Measurements from ENCODE around the gene KCNQ1OT1. TPM values are rescaled to one million over a fixed set of nuclear protein-coding genes. Genes with fewer than 3 reads are reported as not detected.

Gene KCNQ1OT1
- total and polyA plus RNA-seq, 8 donors: under 0.01 to 15.1 (median 2.3) TPM

GRCh38 chr11:2599561-2600189 is 100.1 kb downstream of the KCNQ1OT1 start:
- intact Hi-C loops (cut with DNase I; ENCODE audit: low total_unique reads): loop anchor here (10.0 kb wide), 1 partner anchor 55 kb away; no protein-coding TSS in a partner anchor
- 80 to 87% (median 83%) methylated on average over 8 of the region's 8 CpGs for WGBS, 5 donors

GRCh38 chr11:2595204-2595603 is 104.6 kb downstream of the KCNQ1OT1 start:
- H3K27ac ChIP-seq: no peak overlapping the region
- no peak overlapping the region for H3K4me3 ChIP-seq

More at GRCh38 chr11:2599561-2600189, 100.1 kb downstream of the KCNQ1OT1 start:
- no peak overlapping the region for H3K4me3 ChIP-seq
- no peak for TF ChIP-seq CTCF (IDR thresholded peaks at IDR 0.05)
- no peak for TF ChIP-seq EP300 (IDR thresholded peaks at IDR 0.05)
- TF ChIP-seq POLR2A (IDR thresholded peaks at IDR 0.05): no peak
- TF ChIP-seq POLR2AphosphoS5 (IDR thresholded peaks at IDR 0.05): no peak
- no peak overlapping the region for H3K27ac ChIP-seq
- peak in 1 of 2 donors; percentile 22 for DNase-seq
- H3K4me1 ChIP-seq: no peaks in the 10 kb centered on the region
- H3K36me3 ChIP-seq: peaks cover 0 to 4% (median 2%) of the 10 kb centered on the region in 4 donors
- H3K27me3 ChIP-seq: no peaks in the 10 kb centered on the region
- peaks cover 0 to 18% (median 2%) of the 10 kb centered on the region in 4 donors for H3K9me3 ChIP-seq

GRCh38 chr11:2594267-2594666 is 105.5 kb downstream of the KCNQ1OT1 start:
- WGBS, 5 donors: 90 to 100% (median 98%) methylated on average over 1 of the region's 1 CpG

More at GRCh38 chr11:2595204-2595603, 104.6 kb downstream of the KCNQ1OT1 start:
- H3K9me3 ChIP-seq: peaks cover 0 to 18% (median 2%) of the 10 kb centered on the region in 4 donors
- WGBS, 5 donors: 87 to 96% (median 94%) methylated on average over 3 of the region's 3 CpGs
- intact Hi-C loops (cut with DNase I; ENCODE audit: low total_unique reads): no loop called here
- H3K36me3 ChIP-seq: peaks cover 0 to 45% (median 35%) of the 10 kb centered on the region in 4 donors
- no peaks in the 10 kb centered on the region for H3K4me1 ChIP-seq
- no peak for DNase-seq
- TF ChIP-seq EP300 (IDR thresholded peaks at IDR 0.05): no peak
- no peak for TF ChIP-seq POLR2A (IDR thresholded peaks at IDR 0.05)
- TF ChIP-seq CTCF (IDR thresholded peaks at IDR 0.05): no peak
- TF ChIP-seq POLR2AphosphoS5 (IDR thresholded peaks at IDR 0.05): no peak
- no peaks in the 10 kb centered on the region for H3K27me3 ChIP-seq

More at GRCh38 chr11:2594267-2594666, 105.5 kb downstream of the KCNQ1OT1 start:
- intact Hi-C loops (cut with DNase I; ENCODE audit: low total_unique reads): no loop called here
- H3K27ac ChIP-seq: no peak overlapping the region
- peaks cover 0 to 18% (median 2%) of the 10 kb centered on the region in 4 donors for H3K9me3 ChIP-seq
- H3K4me3 ChIP-seq: no peak overlapping the region
- H3K36me3 ChIP-seq: peaks cover 0 to 55% (median 44%) of the 10 kb centered on the region in 4 donors
- no peak for DNase-seq
- TF ChIP-seq EP300 (IDR thresholded peaks at IDR 0.05) (no peak), POLR2AphosphoS5 (IDR thresholded peaks at IDR 0.05) (no peak), CTCF (IDR thresholded peaks at IDR 0.05) (no peak), POLR2A (IDR thresholded peaks at IDR 0.05) (no peak)
- H3K4me1 ChIP-seq: no peaks in the 10 kb centered on the region
- H3K27me3 ChIP-seq: no peaks in the 10 kb centered on the region
